ENCODE results near the gene CEP20. TPM values are rescaled to one million over a fixed set of nuclear protein-coding genes. Genes with fewer than 3 reads are reported as not detected.

The CEP20 gene
- total RNA-seq, 1 experiment from 2014 or later: 36.9 TPM

DNA sequence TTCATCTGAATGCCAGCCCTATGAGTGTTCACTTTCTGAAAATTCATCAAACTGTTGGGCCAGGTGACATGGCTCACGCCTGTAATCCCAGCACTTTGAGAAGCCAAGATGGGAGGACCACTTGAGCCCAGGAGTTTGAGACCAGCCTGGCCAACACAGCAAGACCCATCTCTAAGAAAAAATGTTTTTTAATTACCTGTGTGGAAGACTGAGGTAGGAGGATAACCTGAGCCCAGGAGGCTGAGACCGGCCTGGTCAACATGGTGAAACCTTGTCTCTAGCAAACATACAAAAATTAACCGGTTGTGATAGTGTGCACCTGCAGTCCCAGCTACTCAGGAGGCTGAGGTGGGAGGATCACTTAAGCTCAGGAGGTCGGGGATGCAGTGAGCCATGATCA, 41.9 kb downstream of the CEP20 start:
- no peaks in the 10 kb centered on the region for H3K79me2 ChIP-seq (ENCODE audit: insufficient read depth, low read length)
- Mint-ChIP-seq H3K9me3 (no peaks in the 10 kb centered on the region), H3K4me1 (no peaks in the 10 kb centered on the region), H3K27ac (no peak overlapping the region), H3K27me3 (ENCODE audit: low read depth) (peaks cover 13% of the 10 kb centered on the region), H3K4me3 (no peak overlapping the region), H3K36me3 (ENCODE audit: insufficient read depth in 1 of 3, low read depth in 3 of 3) (no peaks in the 10 kb centered on the region)
- no peak overlapping the region for H4K5ac ChIP-seq (ENCODE audit: insufficient read length, low read depth, low read length)
- no peaks in the 10 kb centered on the region for H3K79me1 ChIP-seq (ENCODE audit: insufficient read depth, low read depth, low read length, poor library complexity, severe bottlenecking)
- no peak overlapping the region for H2AFZ ChIP-seq (ENCODE audit: low read length)
- no peak overlapping the region for H2BK20ac ChIP-seq (ENCODE audit: low read depth, low read length, poor library complexity, severe bottlenecking)
- H2AK5ac ChIP-seq (ENCODE audit: insufficient read length, low read length): no peak overlapping the region
- H3K23ac ChIP-seq (ENCODE audit: insufficient read length, low read depth, low read length): no peak overlapping the region
- no peaks in the 10 kb centered on the region for H3K9me3 ChIP-seq (ENCODE audit: control insufficient read depth, low read depth, low read length)
- no peak overlapping the region for H3K56ac ChIP-seq (ENCODE audit: insufficient read length, low read depth, low read length)
- no CpG with 5 or more reads among the region's 4 CpGs for WGBS (ENCODE audit: extremely low coverage, insufficient read length, low lambda C conversion rate)
- H3T11ph ChIP-seq (ENCODE audit: low read length): no peak overlapping the region
- no peak overlapping the region for H3K9ac ChIP-seq (ENCODE audit: extremely low read depth, insufficient read length, low read length)
- no peak for DNase-seq
- H4K20me1 ChIP-seq (ENCODE audit: control insufficient read depth, insufficient read depth, insufficient read length): no peaks in the 10 kb centered on the region
- H2BK5ac ChIP-seq (ENCODE audit: insufficient read length, low read length): no peak overlapping the region
- no peak overlapping the region for H3K4me2 ChIP-seq (ENCODE audit: insufficient read depth, insufficient read length, low read length)
- H4K8ac ChIP-seq (replicated peaks; ENCODE audit: insufficient read length, low read depth, low read length): no peak overlapping the region
- H3K27ac ChIP-seq (ENCODE audit: insufficient read length, low read depth, low read length): no peak overlapping the region
- H3K27me3 ChIP-seq (ENCODE audit: insufficient read depth, low read length): no peaks in the 10 kb centered on the region
- H2BK15ac ChIP-seq (ENCODE audit: low read depth, low read length): no peak overlapping the region
- H3K23me2 ChIP-seq (ENCODE audit: insufficient read length, low read depth, low read length, poor library complexity, severe bottlenecking): no peaks in the 10 kb centered on the region
- H4K91ac ChIP-seq (ENCODE audit: insufficient read length, low read depth, low read length): no peak overlapping the region
- H2BK120ac ChIP-seq (ENCODE audit: low read depth, low read length, poor library complexity, severe bottlenecking): no peak overlapping the region
- H3K18ac ChIP-seq (ENCODE audit: insufficient read length, low read depth, low read length): no peak overlapping the region
- no peak overlapping the region for H3K4ac ChIP-seq (ENCODE audit: low read depth, low read length)
- TF ChIP-seq, protein P1, sequence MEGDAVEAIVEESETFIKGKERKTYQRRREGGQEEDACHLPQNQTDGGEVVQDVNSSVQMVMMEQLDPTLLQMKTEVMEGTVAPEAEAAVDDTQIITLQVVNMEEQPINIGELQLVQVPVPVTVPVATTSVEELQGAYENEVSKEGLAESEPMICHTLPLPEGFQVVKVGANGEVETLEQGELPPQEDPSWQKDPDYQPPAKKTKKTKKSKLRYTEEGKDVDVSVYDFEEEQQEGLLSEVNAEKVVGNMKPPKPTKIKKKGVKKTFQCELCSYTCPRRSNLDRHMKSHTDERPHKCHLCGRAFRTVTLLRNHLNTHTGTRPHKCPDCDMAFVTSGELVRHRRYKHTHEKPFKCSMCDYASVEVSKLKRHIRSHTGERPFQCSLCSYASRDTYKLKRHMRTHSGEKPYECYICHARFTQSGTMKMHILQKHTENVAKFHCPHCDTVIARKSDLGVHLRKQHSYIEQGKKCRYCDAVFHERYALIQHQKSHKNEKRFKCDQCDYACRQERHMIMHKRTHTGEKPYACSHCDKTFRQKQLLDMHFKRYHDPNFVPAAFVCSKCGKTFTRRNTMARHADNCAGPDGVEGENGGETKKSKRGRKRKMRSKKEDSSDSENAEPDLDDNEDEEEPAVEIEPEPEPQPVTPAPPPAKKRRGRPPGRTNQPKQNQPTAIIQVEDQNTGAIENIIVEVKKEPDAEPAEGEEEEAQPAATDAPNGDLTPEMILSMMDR (conservative IDR thresholded peaks at IDR 0.05): no peak
- no peak overlapping the region for H3K14ac ChIP-seq (ENCODE audit: insufficient read depth, low read length)
- no peaks in the 10 kb centered on the region for H3K4me1 ChIP-seq (ENCODE audit: insufficient read depth, low read length)
- H2BK12ac ChIP-seq (ENCODE audit: insufficient read length, low read depth, low read length): no peak overlapping the region
